HG03571 (cell line): ENCODE results near the gene SDK1.

Experiments
- ATAC-seq: cut with Tn5 transposase; IDR thresholded peaks from one replicate; pipeline ENCODE4 v1.9.1; 2021; ENCODE audit not compliant: unreplicated experiment

The SDK1 gene

DNA sequence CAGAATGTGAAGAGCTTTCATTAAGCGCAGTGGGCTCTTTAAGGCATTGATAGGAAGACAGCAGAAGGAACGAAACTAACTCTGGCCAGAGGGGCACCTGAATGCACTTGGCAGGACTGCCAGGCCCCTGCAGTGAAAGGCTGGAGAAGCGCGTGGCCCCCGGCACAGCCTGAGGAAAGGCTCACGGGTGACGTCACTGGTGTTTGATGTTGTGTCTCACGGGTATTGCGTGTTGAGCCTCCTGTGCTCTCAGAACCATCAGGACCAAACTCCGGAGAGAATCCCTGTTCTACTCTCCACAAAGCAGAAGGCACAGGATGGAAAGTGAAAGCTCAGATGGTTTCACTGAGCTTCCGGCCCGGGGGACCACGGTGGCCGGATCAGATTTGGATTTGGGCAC, 865.3 kb downstream of the SDK1 start:
- no peak for ATAC-seq

- ATAC-seq: no peak
Measured at GRCh38 chr7:4166807-4167206, 865.8 kb downstream of the SDK1 start.

DNA sequence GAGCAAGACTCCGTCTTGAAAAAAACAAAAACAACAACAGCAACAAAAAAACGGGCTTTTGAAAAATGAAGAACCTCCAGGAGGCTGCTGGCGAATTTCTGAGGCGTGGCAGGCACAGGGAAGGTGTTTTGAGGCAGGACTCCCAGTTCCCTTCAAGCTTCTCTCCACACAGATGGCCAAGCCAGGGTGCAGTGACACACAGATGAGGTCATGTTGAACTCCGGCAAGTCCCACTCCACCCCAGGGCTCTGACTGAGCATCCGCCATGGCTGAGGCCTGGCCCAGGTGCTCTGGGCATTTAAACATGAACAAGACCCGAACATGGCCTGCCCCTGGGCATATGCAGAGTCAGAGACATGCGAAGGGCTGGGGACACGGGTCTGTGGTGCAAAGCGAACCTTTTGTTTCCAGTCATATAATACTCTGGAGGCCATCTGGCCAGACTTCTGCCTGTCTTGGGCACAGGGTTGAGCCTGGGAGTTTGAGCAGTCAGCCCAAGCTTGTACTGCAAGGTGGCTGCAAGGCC, 866.4 kb downstream of the SDK1 start:
- ATAC-seq: no peak

GRCh38 chr7:4168041-4168440, 867.0 kb downstream of the SDK1 start:
- ATAC-seq: no peak

- ATAC-seq: no peak
Measured at GRCh38 chr7:4168541-4168940, 867.5 kb downstream of the SDK1 start.

DNA sequence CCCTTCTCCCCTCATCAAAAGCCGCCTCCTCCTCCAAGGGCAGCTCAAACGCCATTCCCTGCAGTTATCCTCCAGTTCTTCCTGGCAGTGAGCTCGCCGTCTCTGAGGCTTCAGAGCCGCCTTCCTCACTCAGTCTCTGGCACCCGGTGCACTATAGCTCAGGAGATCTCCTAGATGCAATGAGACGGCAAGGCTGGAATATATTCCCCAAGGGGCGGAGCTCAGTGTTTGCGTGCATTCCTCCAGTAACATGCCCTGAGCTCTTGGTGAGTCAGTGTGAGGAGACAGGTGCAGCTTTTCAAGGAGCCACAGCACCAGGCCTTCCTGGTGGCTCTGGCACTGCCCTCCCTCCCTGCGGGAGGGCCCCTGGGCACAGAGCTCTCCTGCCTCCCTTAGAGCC, 868.4 kb downstream of the SDK1 start:
- ATAC-seq: no peak

- ATAC-seq: no peak
Measured at GRCh38 chr7:4170997-4171786, 870.1 kb downstream of the SDK1 start.

DNA sequence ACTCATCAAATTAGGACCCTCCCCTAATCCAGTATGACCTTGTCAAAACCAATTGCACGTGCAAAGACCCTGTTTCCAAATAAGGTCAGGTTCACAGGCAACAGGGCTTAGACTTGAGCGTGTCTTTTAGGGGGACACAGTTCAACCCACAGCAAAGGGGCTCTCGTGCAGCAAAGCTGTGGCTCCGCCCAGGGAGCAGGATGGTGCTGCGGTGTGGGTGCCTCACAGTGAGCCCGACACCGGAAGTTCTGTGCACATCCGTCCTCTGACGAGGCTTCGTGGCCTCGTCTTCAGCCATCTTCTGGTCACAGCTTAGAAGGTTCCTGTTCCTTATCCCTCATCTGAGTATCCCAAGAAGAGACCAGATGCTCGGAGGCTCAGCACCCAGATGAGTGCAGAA, 871.8 kb downstream of the SDK1 start:
- no peak for ATAC-seq

- no peak for ATAC-seq
Measured at GRCh38 chr7:4173615-4174014, 872.6 kb downstream of the SDK1 start.

DNA sequence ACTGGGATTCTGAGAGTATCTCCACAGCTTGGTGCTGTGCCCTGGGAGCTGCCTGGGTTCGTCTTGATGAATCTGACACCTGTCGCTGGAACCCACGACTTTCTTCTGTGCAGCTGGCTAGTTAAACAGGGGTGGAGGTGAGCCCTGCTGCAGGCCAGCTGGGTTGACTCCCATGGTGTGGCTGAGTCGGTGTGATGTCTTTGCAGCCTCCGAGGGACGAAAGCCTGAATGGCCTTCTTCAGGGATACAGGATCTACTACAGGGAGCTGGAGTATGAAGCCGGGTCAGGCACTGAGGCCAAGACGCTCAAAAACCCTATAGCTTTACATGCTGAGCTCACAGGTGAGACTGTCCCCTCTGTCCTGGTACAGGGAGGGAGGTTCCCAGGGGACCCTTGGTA, 873.0 kb downstream of the SDK1 start:
- no peak for ATAC-seq

GRCh38 chr7:4174451-4174850, 873.4 kb downstream of the SDK1 start:
- ATAC-seq: no peak

DNA sequence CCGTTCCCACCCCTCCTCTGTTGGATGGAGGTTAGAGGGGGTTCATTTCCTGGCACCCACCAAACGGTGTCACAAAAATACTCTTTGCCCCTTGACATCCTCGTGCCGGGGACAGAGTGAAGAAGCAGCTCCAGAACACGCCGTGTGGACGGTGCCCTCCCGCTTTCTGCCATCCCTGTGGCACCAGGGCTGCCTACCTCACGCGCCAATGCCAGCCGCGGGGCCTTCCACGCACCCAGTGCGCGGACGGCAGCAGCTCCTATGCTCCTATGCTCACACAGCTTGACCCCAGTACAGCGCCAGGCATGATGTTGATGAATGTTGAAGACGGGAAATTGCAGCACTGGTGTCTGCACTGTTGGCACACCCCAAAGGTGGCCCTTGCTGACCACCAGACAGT, 873.8 kb downstream of the SDK1 start:
- no peak for ATAC-seq

- no peak for ATAC-seq
Measured at GRCh38 chr7:4175346-4175973, 874.4 kb downstream of the SDK1 start.

DNA sequence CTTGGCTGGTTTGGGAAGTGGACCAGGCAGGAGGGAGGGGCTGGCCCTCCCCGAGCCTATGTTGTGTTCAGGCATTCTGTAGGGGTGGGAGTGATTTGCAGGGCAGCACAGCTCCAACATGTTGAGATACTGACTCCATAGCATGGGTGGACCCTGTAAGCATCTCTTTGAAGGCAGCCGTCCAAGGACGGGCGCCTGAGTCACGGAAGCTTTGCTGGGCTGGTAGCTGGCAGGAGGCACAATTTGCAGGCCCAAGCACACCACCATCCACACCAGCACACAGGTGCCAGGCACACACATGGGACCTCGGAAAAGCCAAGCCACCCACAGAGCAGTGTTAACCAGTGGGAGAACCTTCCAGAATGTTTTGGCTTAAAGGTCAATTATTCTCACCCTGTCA, 875.9 kb downstream of the SDK1 start:
- ATAC-seq: no peak

GRCh38 chr7:4178416-4178815, 877.4 kb downstream of the SDK1 start:
- ATAC-seq: no peak

DNA sequence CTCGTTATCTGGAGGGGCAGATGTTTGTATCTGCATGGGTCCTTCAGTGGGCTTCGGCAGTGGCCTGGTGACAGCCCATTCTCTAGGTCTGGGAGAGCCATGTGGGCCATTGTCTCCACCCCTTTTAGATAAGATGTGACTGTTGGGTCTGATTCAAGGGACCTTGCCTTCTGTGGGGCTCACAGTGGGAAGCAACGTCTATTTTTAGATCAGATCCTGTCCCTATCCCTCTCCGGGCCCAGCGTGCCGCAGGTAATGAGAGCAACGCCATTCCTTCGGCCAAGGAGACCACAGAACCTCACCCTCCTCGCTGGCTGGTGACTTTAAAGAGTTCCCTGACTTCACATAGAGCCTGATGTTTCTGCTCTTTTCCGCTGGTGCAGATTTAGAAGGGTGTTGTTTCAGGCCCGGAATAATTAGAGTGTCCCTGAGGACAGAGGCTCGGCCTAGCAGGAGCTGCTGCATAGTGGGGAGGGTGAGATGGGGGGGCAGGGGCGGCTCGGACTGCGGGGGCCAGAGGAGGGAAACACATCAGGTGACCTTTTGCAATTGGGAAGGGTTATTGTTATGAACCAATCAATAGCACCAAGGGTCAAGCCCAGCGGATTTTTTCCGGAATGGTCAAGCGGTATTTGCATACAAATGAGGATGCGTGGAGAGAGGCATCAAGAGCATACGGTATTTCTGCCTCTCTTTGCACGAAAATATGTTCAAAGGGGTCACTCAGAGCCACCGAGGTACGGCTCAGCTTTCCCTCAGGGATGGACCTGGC, 878.0 kb downstream of the SDK1 start:
- no peak for ATAC-seq

- no peak for ATAC-seq
Measured at GRCh38 chr7:4179688-4180380, 878.8 kb downstream of the SDK1 start.

- no peak for ATAC-seq
Measured at GRCh38 chr7:4181446-4181845, 880.4 kb downstream of the SDK1 start.

DNA sequence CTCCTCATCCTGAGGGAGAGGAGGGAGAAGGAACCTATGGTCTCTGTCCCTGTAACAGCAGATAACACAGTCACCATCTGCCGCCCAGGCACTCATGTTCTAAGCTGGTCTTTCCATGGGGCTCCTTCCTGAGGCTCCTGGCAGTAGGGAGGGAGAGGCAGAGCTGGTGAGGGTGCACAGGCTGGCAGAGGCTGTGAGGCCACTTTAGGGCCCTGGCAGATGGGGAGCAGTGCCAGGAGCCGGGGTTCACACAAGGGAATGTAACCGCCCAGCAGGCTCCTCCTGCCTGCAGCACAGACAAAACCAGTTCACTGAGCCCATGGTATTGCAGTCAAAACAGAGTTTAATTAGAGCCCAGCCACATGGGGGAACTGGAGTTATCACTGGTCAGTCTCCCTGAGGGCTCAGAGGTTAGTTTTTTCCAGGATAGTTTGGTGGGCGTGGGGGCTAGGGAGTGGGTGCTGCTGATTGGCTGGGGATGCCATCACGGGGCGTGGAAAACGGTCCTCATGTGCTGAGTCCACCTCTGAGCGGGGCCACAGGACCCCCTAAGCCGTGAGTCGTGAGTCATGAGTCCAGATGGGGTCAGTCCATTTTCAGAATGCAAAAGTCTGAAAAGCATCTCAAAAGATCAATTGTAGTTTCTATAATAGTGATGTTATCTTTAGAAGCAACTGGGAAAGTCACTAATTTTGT, 881.7 kb downstream of the SDK1 start:
- no peak for ATAC-seq

DNA sequence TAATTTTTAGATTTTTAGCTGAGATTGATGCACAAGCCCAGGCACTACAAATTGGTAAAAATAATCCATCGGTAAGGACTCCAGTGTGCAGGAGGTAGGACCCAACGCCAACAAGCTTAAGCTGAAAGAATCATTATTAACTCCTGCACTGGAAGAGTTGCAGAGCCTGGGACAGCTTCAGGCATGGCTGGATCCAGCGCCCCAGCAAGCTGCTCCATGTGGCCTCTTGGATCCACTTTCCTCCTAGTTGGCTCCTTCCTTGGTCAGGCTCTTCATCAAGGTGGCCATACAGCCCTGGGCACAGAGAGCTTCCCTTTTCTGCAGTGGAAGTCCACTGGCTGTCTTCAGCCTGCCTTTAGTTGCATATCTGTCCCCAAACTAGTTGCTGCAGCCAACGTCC, 883.6 kb downstream of the SDK1 start:
- ATAC-seq: no peak

GRCh38 chr7:4185136-4185535, 884.1 kb downstream of the SDK1 start:
- ATAC-seq: no peak
